K562 (cell line): Measurements from ENCODE around the gene NUP214. TPM values are rescaled to one million over a fixed set of nuclear protein-coding genes. Genes with fewer than 3 reads are reported as not detected.

Experiments used
- ATAC-seq: fragments of 200-7000 bp; cut with Tn5 transposase; 3 replicates; pipeline ENCODE4 v1.9.1; 2020; ENCODE audit warnings: moderate library complexity
- BruUV-seq: library from RNA; stranded (reverse); fragments of 400-500 nt; replicated peaks from 2 replicates; lab custom pipeline; 2021; lab: Mats Ljungman, UMichigan
- CTCF ChIA-PET: fragments of 300-600 bp; formaldehyde crosslinking; extraction: SDS; loops from one replicate; lab custom pipeline; 2021; ENCODE audit warnings: low intra/inter-chr PET ratio; lab: Yijun Ruan, JAX
- POLR2A ChIA-PET: fragments of 300-600, 350-650 bp; sonication (Branson Sonifier 250); formaldehyde crosslinking; extraction: SDS; loops from one replicate; lab custom pipeline; 2021; ENCODE audit warnings: antibody characterized with exemption, inconsistent platforms; lab: Yijun Ruan, JAX
- DNase-seq, 4 experiments: peaks; one replicate each; pipeline versions ENCODE4 v3.0.0 to v3.0.0-alpha.2; 2011 to 2018; ENCODE audit warnings: low spot score in 3 of 4, mixed read lengths in 3 of 4; ENCODE audit errors: extremely low read depth in 1 of 4
- FAIRE-seq: peaks from 2 replicates; lab custom pipeline; 2011; peaks lifted over from hg19 to GRCh38; lab: Jason Lieb, UNC
- H2AFZ ChIP-seq: 2 replicates; pipeline ENCODE4 v1.6.0; 2011; ENCODE audit warnings: low read depth, low read length, control low read depth, inconsistent platforms
- H3K27ac ChIP-seq: fragments of 200-600 bp; 3 replicates; pipeline ENCODE4 v1.8.0; 2011; ENCODE audit warnings: low read depth, mild to moderate bottlenecking, control low read depth, inconsistent platforms, low read length, moderate library complexity, mixed read lengths; ENCODE audit errors: extremely low read depth
- H3K27me3 ChIP-seq, 2 experiments: fragments of 300-600 bp in 1 of 2; 2 replicates in 1 of 2; 3 replicates in 1 of 2; pipeline versions ENCODE4 v1.6.0 to v1.8.0; 2011; ENCODE audit warnings: inconsistent platforms in 2 of 2, low read length in 2 of 2, mild to moderate bottlenecking in 1 of 2, mixed read lengths in 1 of 2, moderate library complexity in 1 of 2; ENCODE audit not compliant: control insufficient read depth in 2 of 2, insufficient read depth in 2 of 2
- H3K36me3 ChIP-seq: fragments of 300-600 bp; 3 replicates; pipeline ENCODE4 v1.8.0; 2011; ENCODE audit warnings: mild to moderate bottlenecking, low read length, inconsistent platforms; ENCODE audit not compliant: control insufficient read depth, insufficient read depth
- H3K4me1 ChIP-seq, 2 experiments: fragments of 200-600 bp in 1 of 2; replicated peaks in 1 of 2; 2 replicates in 1 of 2; 3 replicates in 1 of 2; pipeline versions ENCODE4 v1.5.1 to v1.8.0; 2011; ENCODE audit warnings: inconsistent platforms in 2 of 2, low read length in 2 of 2, mild to moderate bottlenecking in 1 of 2, mixed read lengths in 1 of 2, moderate library complexity in 1 of 2; ENCODE audit not compliant: control insufficient read depth in 2 of 2, insufficient read depth in 2 of 2
- H3K4me2 ChIP-seq: 2 replicates; pipeline ENCODE4 v1.6.1; 2011; ENCODE audit warnings: low read length, control low read depth, inconsistent platforms, mixed read lengths; ENCODE audit not compliant: insufficient read depth
- H3K4me3 ChIP-seq: fragments of 200-600 bp; sonication (generic), shearing (Covaris generic); 2 replicates; pipeline ENCODE4 v1.5.1; 2016; ENCODE audit warnings: control low read depth, inconsistent platforms
- H3K79me2 ChIP-seq: fragments of 200-600 bp; 3 replicates; pipeline ENCODE4 v1.8.0; 2011; ENCODE audit warnings: low read length, inconsistent platforms; ENCODE audit not compliant: control insufficient read depth, insufficient read depth
- H3K9ac ChIP-seq, 2 experiments: 2 replicates each; pipeline versions ENCODE4 v1.6.0 to v1.6.1; 2011; ENCODE audit warnings: low read depth in 2 of 2, low read length in 2 of 2, control low read depth in 1 of 2, inconsistent platforms in 1 of 2, mild to moderate bottlenecking in 1 of 2, mixed read lengths in 1 of 2; ENCODE audit not compliant: insufficient read depth in 1 of 2
- H3K9me1 ChIP-seq: one replicate; pipeline ENCODE4 v1.6.0; 2011; ENCODE audit warnings: inconsistent platforms, mild to moderate bottlenecking, low read length, moderate library complexity; ENCODE audit not compliant: control insufficient read depth, insufficient read depth
- H3K9me3 ChIP-seq: replicated peaks from 2 replicates; pipeline ENCODE4 v1.5.1; 2011; ENCODE audit warnings: low read depth, low read length, inconsistent platforms; ENCODE audit not compliant: control insufficient read depth, insufficient read depth
- H4K20me1 ChIP-seq: replicated peaks from 2 replicates; pipeline ENCODE4 v1.6.1; 2011; ENCODE audit warnings: low read length, inconsistent platforms, mixed read lengths; ENCODE audit not compliant: control insufficient read depth, insufficient read depth
- BACH1 ChIP-seq: fragments of 200-800 bp; sonication (Bioruptor generic); IDR thresholded peaks from 2 replicates; pipeline ENCODE4 v1.6.1; 2016; ENCODE audit warnings: missing genetic modification characterization, missing compliant biosample characterization
- E2F1 ChIP-seq: sonication (generic); formaldehyde crosslinking; IDR thresholded peaks from 2 replicates; pipeline ENCODE4 v1.8.1; 2023; ENCODE audit warnings: mild to moderate bottlenecking, missing genetic modification reagents, moderate library complexity
- SREBF1 ChIP-seq: fragments of 150-350 bp; IDR thresholded peaks from 2 replicates; pipeline ENCODE4 v1.6.1; 2014; ENCODE audit warnings: antibody characterized with exemption, low read depth, low read length, borderline replicate concordance
- STAT6 ChIP-seq: sonication (generic); formaldehyde crosslinking; IDR thresholded peaks from 2 replicates; pipeline ENCODE4 v1.8.1; 2023; ENCODE audit warnings: mild to moderate bottlenecking, missing genetic modification reagents
- TCF3 ChIP-seq: sonication (generic); formaldehyde crosslinking; IDR thresholded peaks from 2 replicates; pipeline ENCODE4 v1.4.0; 2020; ENCODE audit warnings: mild to moderate bottlenecking, missing genetic modification reagents
- WGBS: fragments of 100-300 bp; shearing (Covaris generic); methylation state at CpG from one replicate; pipeline ENCODE4 v1.1.6; 2016; ENCODE audit warnings: low coverage, mixed read lengths; ENCODE audit not compliant: insufficient coverage; ENCODE audit errors: missing lambda C conversion rate; 5-methylcytosine and 5-hydroxymethylcytosine counted together
- in situ Hi-C: fragments of 300-500 bp; cut with MboI; formaldehyde crosslinking; loops from 4 replicates; pipeline ENCODE4 v1.15.0; 2018; ENCODE audit warnings: inconsistent platforms, mixed read lengths
- intact Hi-C: fragments of 100-400 bp; cut with micrococcal nuclease; formaldehyde crosslinking; loops from 2 replicates; pipeline ENCODE4 v1.14.2; 2022
- polyA plus RNA-seq, 8 experiments: library from polyadenylated mRNA; depleted of rRNA in 4 of 8; stranded (reverse) in 5 of 8; unstranded in 3 of 8; fragments of >200 nt; fragmentation: Nextera tagmentation in 2 of 8; fragmentation: Illumina TruSeq in 1 of 8; extraction: Ambion mirVana in 2 of 8; extraction: Trizol in 1 of 8; gene quantifications; 2 replicates each; pipeline versions ENCODE4 v1.2.1 to v1.2.3, GENCODE V29; 2011 to 2014; ENCODE audit warnings: inconsistent platforms in 1 of 8, missing spikeins in 1 of 8
- total RNA-seq, 7 experiments: library from RNA; depleted of rRNA in 6 of 7; stranded (reverse); fragments of >200 nt in 6 of 7; fragmentation: Illumina TruSeq in 2 of 7; extraction: Trizol in 2 of 7; gene quantifications; 2 replicates each; pipeline versions ENCODE4 v1.2.1 to v1.2.3, GENCODE V29; 2011 to 2021; ENCODE audit warnings: low replicate concordance in 1 of 7
- TF ChIP-seq, protein P1 (sequence below), 2 experiments: fragments of 450-650 bp in 1 of 2; sonication (generic) in 1 of 2; formaldehyde crosslinking; conservative IDR thresholded peaks; 2 replicates each; pipeline versions ENCODE4 v1.4.0 to v1.8.1; 2020 to 2022; ENCODE audit warnings: mild to moderate bottlenecking in 1 of 2, missing genetic modification reagents in 1 of 2
- TF ChIP-seq, protein P2 (sequence below): fragments of 450-650 bp; formaldehyde crosslinking; IDR thresholded peaks from 2 replicates; pipeline ENCODE4 v1.4.0; 2020; ENCODE audit warnings: mild to moderate bottlenecking, moderate library complexity

Gene NUP214
- total and polyA plus RNA-seq, 9 of the 15 experiments (the other 6 are each of a cell fraction or from before 2014, with no cell fraction given): 56.9 to 332 (median 97.1) TPM

DNA sequence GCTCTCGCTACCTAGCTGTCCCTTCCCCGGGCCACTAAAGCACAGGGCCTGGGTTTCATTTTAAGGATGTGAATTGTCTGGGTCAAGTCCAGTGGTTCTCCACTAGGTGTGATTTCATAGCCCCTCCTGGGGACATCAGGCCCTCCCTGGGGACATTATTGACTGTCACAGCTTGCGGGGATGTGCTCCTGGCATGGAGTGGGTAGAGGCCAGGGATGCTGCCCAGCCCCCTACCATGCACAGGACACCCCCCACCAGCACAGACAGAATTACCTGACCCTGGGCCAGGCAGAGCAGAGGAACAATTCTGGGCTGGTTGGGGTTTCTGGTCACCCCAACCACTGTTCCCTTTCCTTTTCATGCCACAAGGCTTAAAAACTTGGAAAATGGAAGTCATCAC lies 146.8 kb downstream of the NUP214 start:
- FAIRE-seq (no peak), DNase-seq (peak; percentile 65 to 80 (median 78)), ATAC-seq (no peak)
- 89% methylated on average over 3 of the region's 3 CpGs for WGBS
- H3K27ac ChIP-seq: peak overlapping the region; percentile 75
- peak overlapping the region; percentile 52 to 93 for H3K9ac ChIP-seq
- H3K27me3 ChIP-seq: no peaks in the 10 kb centered on the region
- in situ Hi-C loops (no loop called here), intact Hi-C loops (no loop called here)
- H3K4me3 ChIP-seq: peak overlapping the region; percentile 0; the same call in 1 of the 2 replicates
- peaks cover 3% of the 10 kb centered on the region for H3K9me1 ChIP-seq
- H2AFZ ChIP-seq: no peak overlapping the region
- H3K4me2 ChIP-seq: peak overlapping the region; percentile 95
- peaks cover 43% of the 10 kb centered on the region for H3K36me3 ChIP-seq
- H4K20me1 ChIP-seq: 0 out of 2 replicates have a peak, but pooled peaks cover 4% of the 10 kb centered on the region
- peaks cover 96% of the 10 kb centered on the region for H3K79me2 ChIP-seq
- TF ChIP-seq STAT6 (CRISPR knock-in tag) (peak; percentile 62; the same call in 1 of the 2 replicates), SREBF1 (no peak), E2F1 (peak; percentile 70; the same call in 1 of the 2 replicates), TCF3 (CRISPR knock-in tag) (no peak), BACH1 (tag) (no peak)
- TF ChIP-seq, protein P1, sequence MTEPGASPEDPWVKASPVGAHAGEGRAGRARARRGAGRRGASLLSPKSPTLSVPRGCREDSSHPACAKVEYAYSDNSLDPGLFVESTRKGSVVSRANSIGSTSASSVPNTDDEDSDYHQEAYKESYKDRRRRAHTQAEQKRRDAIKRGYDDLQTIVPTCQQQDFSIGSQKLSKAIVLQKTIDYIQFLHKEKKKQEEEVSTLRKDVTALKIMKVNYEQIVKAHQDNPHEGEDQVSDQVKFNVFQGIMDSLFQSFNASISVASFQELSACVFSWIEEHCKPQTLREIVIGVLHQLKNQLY (CRISPR knock-in tag; conservative IDR thresholded peaks at IDR 0.05): peak in 1 of 2 experiments; percentile 72; a peak in 1 of 4 replicates
- TF ChIP-seq, protein P2, sequence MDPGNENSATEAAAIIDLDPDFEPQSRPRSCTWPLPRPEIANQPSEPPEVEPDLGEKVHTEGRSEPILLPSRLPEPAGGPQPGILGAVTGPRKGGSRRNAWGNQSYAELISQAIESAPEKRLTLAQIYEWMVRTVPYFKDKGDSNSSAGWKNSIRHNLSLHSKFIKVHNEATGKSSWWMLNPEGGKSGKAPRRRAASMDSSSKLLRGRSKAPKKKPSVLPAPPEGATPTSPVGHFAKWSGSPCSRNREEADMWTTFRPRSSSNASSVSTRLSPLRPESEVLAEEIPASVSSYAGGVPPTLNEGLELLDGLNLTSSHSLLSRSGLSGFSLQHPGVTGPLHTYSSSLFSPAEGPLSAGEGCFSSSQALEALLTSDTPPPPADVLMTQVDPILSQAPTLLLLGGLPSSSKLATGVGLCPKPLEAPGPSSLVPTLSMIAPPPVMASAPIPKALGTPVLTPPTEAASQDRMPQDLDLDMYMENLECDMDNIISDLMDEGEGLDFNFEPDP (CRISPR knock-in tag): no peak
- CTCF ChIA-PET: interaction anchor here (1.4 kb wide), 1 partner anchor 94 kb away, joined by 9 read pairs; no protein-coding TSS in a partner anchor
- no TSS peak for BruUV-seq
- POLR2A ChIA-PET: interaction anchor here (1.1 to 14.6 kb wide), 3 partner anchors 18 to 92 kb away, joined by 4 to 338 read pairs (median 10); no protein-coding TSS in a partner anchor
- H3K4me1 ChIP-seq: peaks cover 47 to 91% of the 10 kb centered on the region in 2 experiments
- H3K9me3 ChIP-seq: no peaks in the 10 kb centered on the region
